Esophagus squamous epithelium (tissue), 5 donors: ENCODE data around the gene FAR1. TPM values are rescaled to one million over a fixed set of nuclear protein-coding genes. Genes with fewer than 3 reads are reported as not detected.

Source experiments
- DNase-seq: peaks from one replicate; lab custom pipeline; 2025; lab: John Stamatoyannopoulos, UW
- H3K27ac ChIP-seq, 4 donors: fragments of 200-600 bp; sonication (generic); one replicate each; pipeline ENCODE4 v1.5.1; 2016 to 2019; ENCODE audit warnings: mild to moderate bottlenecking in 1 of 4
- H3K27me3 ChIP-seq, 4 donors: fragments of 200-600 bp; sonication (generic); 1 replicate in 3 of 4; 2 replicates in 1 of 4; pipeline versions ENCODE4 v1.5.1 to v1.6.0; 2017 to 2021; ENCODE audit warnings: antibody characterized with exemption in 1 of 4
- H3K36me3 ChIP-seq, 3 donors: fragments of 200-600 bp; sonication (generic); one replicate each; pipeline ENCODE4 v1.5.1; 2016 to 2019
- H3K4me1 ChIP-seq, 3 donors: fragments of 200-600 bp; sonication (generic); one replicate each; pipeline ENCODE4 v1.5.1; 2017 to 2019
- H3K4me3 ChIP-seq, 4 donors: fragments of 200-600 bp; sonication (generic); 1 replicate in 3 of 4; 2 replicates in 1 of 4; pipeline ENCODE4 v1.5.1; 2016 to 2019; ENCODE audit warnings: mild to moderate bottlenecking in 2 of 4, moderate library complexity in 1 of 4
- H3K9me3 ChIP-seq, 3 donors: fragments of 200-600 bp; sonication (generic); one replicate each; pipeline ENCODE4 v1.5.1; 2016 to 2019
- CTCF ChIP-seq, 6 experiments: fragments of 450-650 bp in 4 of 6; fragments of 200-600 bp in 2 of 6; sonication (generic) in 2 of 6; IDR thresholded peaks; one replicate each; pipeline ENCODE4 v1.5.1; 2016 to 2019; ENCODE audit warnings: antibody characterized with exemption in 6 of 6, mild to moderate bottlenecking in 4 of 6, moderate library complexity in 4 of 6
- POLR2A ChIP-seq, 4 donors: fragments of 450-650 bp; IDR thresholded peaks; one replicate each; pipeline ENCODE4 v1.6.1; 2017; ENCODE audit warnings: antibody characterized with exemption in 4 of 4, mild to moderate bottlenecking in 4 of 4, moderate library complexity in 3 of 4
- WGBS, 2 donors: methylation state at CpG; one replicate each; pipeline ENCODE4 v1.1.5; 2018; 5-methylcytosine and 5-hydroxymethylcytosine counted together
- intact Hi-C: fragments of 100-400 bp; cut with DNase I; formaldehyde crosslinking; loops from one replicate; pipeline ENCODE4 v1.15.0; 2022
- small RNA-seq, 4 donors: library from RNA; depleted of rRNA; stranded (forward); fragments of <200 nt; gene quantifications; one replicate each; pipeline ENCODE3, GENCODE V24; 2016
- total RNA-seq, 4 donors: library from RNA; depleted of rRNA; stranded (reverse); fragments of >200 nt; gene quantifications; one replicate each; pipeline ENCODE4 v1.1.0, GENCODE V29; 2016
- donor health status: DM: yes; HTN: yes; CAD: no.

The FAR1 gene
- total RNA-seq, 4 donors from 2014 or later, result 78.2 to 135 (median 98.6) TPM

GRCh38 chr11:13778345-13778744 is 109.9 kb downstream of the FAR1 start:
- Histone ChIP-seq H3K27me3 (peaks cover 0 to 38% (median 0%) of the 10 kb centered on the region in 4 donors), H3K36me3 (no peaks in the 10 kb centered on the region), H3K9me3 (no peaks in the 10 kb centered on the region), H3K4me3 (no peak overlapping the region), H3K4me1 (no peaks in the 10 kb centered on the region), H3K27ac (no peak overlapping the region)
- TF ChIP-seq CTCF (IDR thresholded peaks at IDR 0.05) (no peak), POLR2A (IDR thresholded peaks at IDR 0.05) (no peak)
- whole genome bisulfite sequencing, 2 donors, result 85% methylated on average over 1 of the region's 1 CpG
- DNase-seq, result no peak
- intact Hi-C loops, result loop anchor here (10.0 kb wide), 1 partner anchor 466 kb away; no protein-coding TSS in a partner anchor

- no peaks in the 10 kb centered on the region for H3K9me3 ChIP-seq
- peaks cover 0 to 43% (median 0%) of the 10 kb centered on the region in 4 donors for H3K27me3 ChIP-seq
- no peak for DNase-seq
- 66 to 78% methylated on average over 6 of the region's 6 CpGs for WGBS, 2 donors
- H3K4me1 ChIP-seq, result no peaks in the 10 kb centered on the region
- H3K36me3 ChIP-seq, result no peaks in the 10 kb centered on the region
- H3K4me3 ChIP-seq, result no peak overlapping the region
- no peak overlapping the region for H3K27ac ChIP-seq
- no peak for TF ChIP-seq POLR2A (IDR thresholded peaks at IDR 0.05)
- no peak for TF ChIP-seq CTCF (IDR thresholded peaks at IDR 0.05)
- intact Hi-C loops, result no loop called here
Measured at GRCh38 chr11:13781153-13781552, 112.7 kb downstream of the FAR1 start.

Small RNA genes lying within 50 kb of the gene (small RNA-seq; reads per million reads assigned to genes)
- gene AC013828.1, result 0 reads per million in 4 donors
- 0 reads per million in 4 donors for gene RF00019
- gene RPL39P26, result 0 reads per million in 4 donors

Other genes starting within 250 kb of the FAR1 start
- gene BTBD10, start 205.4 kb upstream of the FAR1 start, total RNA-seq, result 10 to 100 TPM; 45.3 to 56.7 (median 54.0) TPM
- gene PTH, start 172.7 kb upstream of the FAR1 start, total RNA-seq, result not detected